ENCODE measurements around the gene DNAJC18.
A peak's percentile ranks its signal among the peaks of the same experiment; 100 is the strongest.
"Not testable (repeated sequence)": the region's sequence is repeated elsewhere in the genome, so short reads cannot be mapped to it uniquely, and the experiment has no call there.

The DNAJC18 gene

GRCh38 chr5:139410993-139411828, 28.1 kb downstream of the DNAJC18 start:
- H3K36me3 ChIP-seq (ENCODE audit: insufficient read depth, low read length) = peaks cover 35% of the 10 kb centered on the region
- H3K27ac ChIP-seq (ENCODE audit: low read depth, low read length) = no peak overlapping the region
- H3K4me3 ChIP-seq (ENCODE audit: low read length) = no peak overlapping the region
- 92% methylated on average over 16 of the region's 17 CpGs for WGBS
- H3K27me3 ChIP-seq (ENCODE audit: insufficient read depth, low read length) = no peaks in the 10 kb centered on the region
- H3K4me1 ChIP-seq (ENCODE audit: insufficient read depth, low read length) = no peaks in the 10 kb centered on the region
- H3K9me3 ChIP-seq (ENCODE audit: insufficient read depth, low read depth, low read length) = no peaks in the 10 kb centered on the region
- no peak overlapping the region for H3K9ac ChIP-seq (ENCODE audit: low read depth, low read length)

GRCh38 chr5:139410121-139410992, 29.0 kb downstream of the DNAJC18 start:
- H3K27ac ChIP-seq (ENCODE audit: low read depth, low read length) = no peak overlapping the region
- no peaks in the 10 kb centered on the region for H3K4me1 ChIP-seq (ENCODE audit: insufficient read depth, low read length)
- 79% methylated on average over 6 of the region's 6 CpGs for WGBS
- no peak overlapping the region for H3K4me3 ChIP-seq (ENCODE audit: low read length)
- peaks cover 31% of the 10 kb centered on the region for H3K36me3 ChIP-seq (ENCODE audit: insufficient read depth, low read length)
- H3K9ac ChIP-seq (ENCODE audit: low read depth, low read length) = no peak overlapping the region
- no peaks in the 10 kb centered on the region for H3K9me3 ChIP-seq (ENCODE audit: insufficient read depth, low read depth, low read length)
- no peaks in the 10 kb centered on the region for H3K27me3 ChIP-seq (ENCODE audit: insufficient read depth, low read length)

- H3K36me3 ChIP-seq (ENCODE audit: insufficient read depth, low read length) = peaks cover 21% of the 10 kb centered on the region
- H3K27ac ChIP-seq (ENCODE audit: low read depth, low read length); H3K27me3 ChIP-seq (ENCODE audit: insufficient read depth, low read length); H3K9ac ChIP-seq (ENCODE audit: low read depth, low read length); H3K4me3 ChIP-seq (ENCODE audit: low read length); H3K9me3 ChIP-seq (ENCODE audit: insufficient read depth, low read depth, low read length); H3K4me1 ChIP-seq (ENCODE audit: insufficient read depth, low read length): not testable (repeated sequence)
- 98% methylated on average over 4 of the region's 5 CpGs for WGBS
Observed at GRCh38 chr5:139409116-139409515, 30.2 kb downstream of the DNAJC18 start.

GRCh38 chr5:139408191-139408590, 31.1 kb downstream of the DNAJC18 start:
- Histone ChIP-seq H3K27me3 (ENCODE audit: insufficient read depth, low read length) (no peaks in the 10 kb centered on the region), H3K4me3 (ENCODE audit: low read length) (no peak overlapping the region), H3K9me3 (ENCODE audit: insufficient read depth, low read depth, low read length) (no peaks in the 10 kb centered on the region), H3K36me3 (ENCODE audit: insufficient read depth, low read length) (peaks cover 13% of the 10 kb centered on the region; the same call in 1 of the 2 replicates), H3K4me1 (ENCODE audit: insufficient read depth, low read length) (peaks cover 10% of the 10 kb centered on the region), H3K27ac (ENCODE audit: low read depth, low read length) (no peak overlapping the region), H3K9ac (ENCODE audit: low read depth, low read length) (no peak overlapping the region)
- 95% methylated on average over 6 of the region's 7 CpGs for WGBS

GRCh38 chr5:139407517-139407916, 31.8 kb downstream of the DNAJC18 start:
- H3K9me3 ChIP-seq (ENCODE audit: insufficient read depth, low read depth, low read length) = no peaks in the 10 kb centered on the region
- H3K4me3 ChIP-seq (ENCODE audit: low read length) = no peak overlapping the region
- no peaks in the 10 kb centered on the region for H3K27me3 ChIP-seq (ENCODE audit: insufficient read depth, low read length)
- H3K9ac ChIP-seq (ENCODE audit: low read depth, low read length) = no peak overlapping the region
- H3K36me3 ChIP-seq (ENCODE audit: insufficient read depth, low read length) = peaks cover 9% of the 10 kb centered on the region; the same call in 1 of the 2 replicates
- no peak overlapping the region for H3K27ac ChIP-seq (ENCODE audit: low read depth, low read length)
- H3K4me1 ChIP-seq (ENCODE audit: insufficient read depth, low read length) = peaks cover 11% of the 10 kb centered on the region

- Histone ChIP-seq H3K9me3 (ENCODE audit: insufficient read depth, low read depth, low read length) (no peaks in the 10 kb centered on the region), H3K4me3 (ENCODE audit: low read length) (no peak overlapping the region), H3K36me3 (ENCODE audit: insufficient read depth, low read length) (peaks cover 8% of the 10 kb centered on the region; the same call in 1 of the 2 replicates), H3K27ac (ENCODE audit: low read depth, low read length) (no peak overlapping the region), H3K27me3 (ENCODE audit: insufficient read depth, low read length) (no peaks in the 10 kb centered on the region), H3K9ac (ENCODE audit: low read depth, low read length) (no peak overlapping the region), H3K4me1 (ENCODE audit: insufficient read depth, low read length) (peaks cover 11% of the 10 kb centered on the region)
- 93% methylated on average over 2 of the region's 2 CpGs for WGBS
Observed at GRCh38 chr5:139406963-139407362, 32.4 kb downstream of the DNAJC18 start.

GRCh38 chr5:139404484-139404840, 34.9 kb downstream of the DNAJC18 start:
- peak overlapping the region; percentile 95 for H3K27ac ChIP-seq (ENCODE audit: low read depth, low read length)
- peak overlapping the region; percentile 83 for H3K9ac ChIP-seq (ENCODE audit: low read depth, low read length)
- H3K36me3 ChIP-seq (ENCODE audit: insufficient read depth, low read length) = peaks cover 11% of the 10 kb centered on the region
- H3K4me3 ChIP-seq (ENCODE audit: low read length) = peak overlapping the region; percentile 78
- H3K9me3 ChIP-seq (ENCODE audit: insufficient read depth, low read depth, low read length) = no peaks in the 10 kb centered on the region
- 80% methylated on average over 5 of the region's 5 CpGs for WGBS
- no peaks in the 10 kb centered on the region for H3K27me3 ChIP-seq (ENCODE audit: insufficient read depth, low read length)
- H3K4me1 ChIP-seq (ENCODE audit: insufficient read depth, low read length) = peaks cover 11% of the 10 kb centered on the region

GRCh38 chr5:139403787-139404483, 35.4 kb downstream of the DNAJC18 start, which contains the start of gene SPATA24:
Gene SPATA24 (minus strand): TSS chr5:139404089. CDS start chr5:139404060, 29 bp downstream.
- Histone ChIP-seq H3K4me1 (ENCODE audit: insufficient read depth, low read length) (peaks cover 11% of the 10 kb centered on the region), H3K9ac (ENCODE audit: low read depth, low read length) (peak within 1 kb of the TSS; percentile 83), H3K36me3 (ENCODE audit: insufficient read depth, low read length) (peaks cover 14% of the 10 kb centered on the region), H3K27me3 (ENCODE audit: insufficient read depth, low read length) (no peaks in the 10 kb centered on the region), H3K9me3 (ENCODE audit: insufficient read depth, low read depth, low read length) (no peaks in the 10 kb centered on the region), H3K27ac (ENCODE audit: low read depth, low read length) (peak within 1 kb of the TSS; percentile 95), H3K4me3 (ENCODE audit: low read length) (peak within 1 kb of the TSS; percentile 78)
- 1% methylated on average over 41 of the region's 41 CpGs for WGBS

GRCh38 chr5:139403418-139403786, 35.9 kb downstream of the DNAJC18 start:
- H3K9ac ChIP-seq (ENCODE audit: low read depth, low read length) = peak overlapping the region; percentile 83; the same call in 1 of the 2 replicates
- H3K4me3 ChIP-seq (ENCODE audit: low read length) = peak overlapping the region; percentile 78
- peaks cover 11% of the 10 kb centered on the region for H3K4me1 ChIP-seq (ENCODE audit: insufficient read depth, low read length)
- peak overlapping the region; percentile 95; the same call in 1 of the 2 replicates for H3K27ac ChIP-seq (ENCODE audit: low read depth, low read length)
- H3K9me3 ChIP-seq (ENCODE audit: insufficient read depth, low read depth, low read length) = no peaks in the 10 kb centered on the region
- WGBS = 34% methylated on average over 7 of the region's 7 CpGs
- H3K36me3 ChIP-seq (ENCODE audit: insufficient read depth, low read length) = peaks cover 14% of the 10 kb centered on the region
- H3K27me3 ChIP-seq (ENCODE audit: insufficient read depth, low read length) = no peaks in the 10 kb centered on the region

- Histone ChIP-seq H3K9me3 (ENCODE audit: insufficient read depth, low read depth, low read length) (no peaks in the 10 kb centered on the region), H3K27me3 (ENCODE audit: insufficient read depth, low read length) (no peaks in the 10 kb centered on the region), H3K36me3 (ENCODE audit: insufficient read depth, low read length) (peaks cover 14% of the 10 kb centered on the region), H3K4me1 (ENCODE audit: insufficient read depth, low read length) (peaks cover 11% of the 10 kb centered on the region), H3K4me3 (ENCODE audit: low read length) (no peak overlapping the region), H3K9ac (ENCODE audit: low read depth, low read length) (no peak overlapping the region), H3K27ac (ENCODE audit: low read depth, low read length) (no peak overlapping the region)
- WGBS = 77% methylated on average over 7 of the region's 7 CpGs
Observed at GRCh38 chr5:139402561-139403158, 36.7 kb downstream of the DNAJC18 start.
